GM23338 (cell line): ENCODE results near the gene THSD7A. TPM values are rescaled to one million over a fixed set of nuclear protein-coding genes. Genes with fewer than 3 reads are reported as not detected.

Experiments used
- ATAC-seq: fragments of 200-7000 bp; cut with Tn5 transposase; 3 replicates; pipeline ENCODE4 v1.9.1; 2020
- DNase-seq: peaks from one replicate; pipeline ENCODE4 v3.0.0-alpha.2; 2015; ENCODE audit warnings: low spot score
- H2AFZ ChIP-seq: fragments of 200-600 bp; sonication (generic); 2 replicates; pipeline ENCODE4 v1.8.0; 2016; ENCODE audit warnings: antibody characterized with exemption, mild to moderate bottlenecking, moderate library complexity
- H3F3A ChIP-seq: fragments of 200-600 bp; sonication (generic); replicated peaks from 2 replicates; pipeline ENCODE4 v1.8.0; 2017; ENCODE audit warnings: antibody characterized with exemption, mixed run types, low read depth
- H3K27ac ChIP-seq: fragments of 200-600 bp; sonication (generic); 2 replicates; pipeline ENCODE4 v1.6.1; 2016; ENCODE audit warnings: low read depth
- H3K27me3 ChIP-seq: fragments of 200-600 bp; sonication (generic); 2 replicates; pipeline ENCODE4 v1.8.0; 2016; ENCODE audit warnings: mild to moderate bottlenecking, mixed run types, moderate library complexity; ENCODE audit not compliant: insufficient read depth
- H3K36me3 ChIP-seq: fragments of 200-600 bp; sonication (generic); 2 replicates; pipeline ENCODE4 v1.8.0; 2016; ENCODE audit warnings: mild to moderate bottlenecking; ENCODE audit not compliant: insufficient read depth
- H3K4me1 ChIP-seq: fragments of 200-600 bp; sonication (generic); 2 replicates; pipeline ENCODE4 v1.8.0; 2016; ENCODE audit warnings: mild to moderate bottlenecking, moderate library complexity; ENCODE audit not compliant: insufficient read depth
- H3K4me2 ChIP-seq: fragments of 200-600 bp; sonication (generic); 2 replicates; pipeline ENCODE4 v1.7.1; 2017; ENCODE audit warnings: mixed run types
- H3K4me3 ChIP-seq: fragments of 200-600 bp; sonication (generic); 2 replicates; pipeline ENCODE4 v1.6.1; 2016; ENCODE audit warnings: mixed run types
- H3K79me2 ChIP-seq: fragments of 200-600 bp; sonication (generic); replicated peaks from 2 replicates; pipeline ENCODE4 v1.8.0; 2017; ENCODE audit warnings: mild to moderate bottlenecking; ENCODE audit not compliant: insufficient read depth
- H3K9me2 ChIP-seq: fragments of 200-600 bp; sonication (generic); 2 replicates; pipeline ENCODE4 v1.8.0; 2017; ENCODE audit not compliant: insufficient read depth
- H4K20me1 ChIP-seq: fragments of 200-600 bp; sonication (generic); replicated peaks from 2 replicates; pipeline ENCODE4 v1.8.0; 2017; ENCODE audit warnings: mild to moderate bottlenecking; ENCODE audit not compliant: insufficient read depth
- H3K27ac Mint-ChIP-seq: 2 replicates; pipeline ENCODE4 v1.8.0; 2020; ENCODE audit warnings: inconsistent platforms, mild to moderate bottlenecking, moderate library complexity, mixed read lengths
- H3K27me3 Mint-ChIP-seq: 3 replicates; pipeline ENCODE4 v1.8.0; 2022; ENCODE audit warnings: low read depth, mild to moderate bottlenecking, moderate library complexity, mixed read lengths, inconsistent platforms; ENCODE audit not compliant: insufficient read depth, poor library complexity
- H3K36me3 Mint-ChIP-seq: 3 replicates; pipeline ENCODE4 v1.8.0; 2021; ENCODE audit warnings: low read depth, mild to moderate bottlenecking, inconsistent platforms, moderate library complexity, mixed read lengths
- H3K4me1 Mint-ChIP-seq: 3 replicates; pipeline ENCODE4 v1.8.0; 2020; ENCODE audit warnings: mild to moderate bottlenecking, inconsistent platforms, mixed read lengths
- H3K4me3 Mint-ChIP-seq: 3 replicates; pipeline ENCODE4 v1.8.0; 2021; ENCODE audit warnings: moderate library complexity, mild to moderate bottlenecking, inconsistent platforms, mixed read lengths
- H3K9me3 Mint-ChIP-seq: 3 replicates; pipeline ENCODE4 v1.8.0; 2020; ENCODE audit warnings: moderate library complexity, mild to moderate bottlenecking, inconsistent platforms, mixed read lengths
- CREB1 ChIP-seq: fragments of 250-450 bp; sonication (Bioruptor Pico); IDR thresholded peaks from 2 replicates; pipeline ENCODE4 v1.5.0; 2020; ENCODE audit warnings: low read depth, mild to moderate bottlenecking, moderate library complexity
- CTCF ChIP-seq, 2 experiments: fragments of 200-600 bp in 1 of 2; sonication (generic) in 1 of 2; conservative IDR thresholded peaks; 2 replicates each; pipeline versions ENCODE4 v1.5.1 to v1.6.1; 2016 to 2017; ENCODE audit warnings: antibody characterized with exemption in 2 of 2, low read depth in 2 of 2, mild to moderate bottlenecking in 2 of 2, moderate library complexity in 1 of 2
- EZH2 ChIP-seq: fragments of 200-600 bp; sonication (generic); IDR thresholded peaks from one replicate; pipeline ENCODE4 v1.8.0; 2017; ENCODE audit warnings: antibody characterized with exemption, mild to moderate bottlenecking, low read depth; ENCODE audit not compliant: unreplicated experiment
- JUNB ChIP-seq: IDR thresholded peaks from one replicate; pipeline ENCODE4 v1.6.1; 2016; ENCODE audit warnings: antibody characterized with exemption; ENCODE audit not compliant: unreplicated experiment
- NANOG ChIP-seq: IDR thresholded peaks from 2 replicates; pipeline ENCODE4 v1.6.1; 2016; ENCODE audit warnings: antibody characterized with exemption, borderline replicate concordance
- POLR2AphosphoS5 ChIP-seq: IDR thresholded peaks from 2 replicates; pipeline ENCODE4 v1.6.1; 2016; ENCODE audit warnings: antibody characterized with exemption, low read depth
- REST ChIP-seq: IDR thresholded peaks from one replicate; pipeline ENCODE4 v1.6.1; 2018; ENCODE audit warnings: antibody characterized with exemption; ENCODE audit not compliant: unreplicated experiment
- STAT1 ChIP-seq: IDR thresholded peaks from one replicate; pipeline ENCODE4 v1.6.1; 2016; ENCODE audit warnings: antibody characterized with exemption; ENCODE audit not compliant: unreplicated experiment
- ZNF114 ChIP-seq: fragments of 250-450 bp; sonication (Bioruptor Pico); IDR thresholded peaks from 2 replicates; pipeline ENCODE4 v1.5.0; 2020; ENCODE audit warnings: mild to moderate bottlenecking, moderate library complexity
- ZNF331 ChIP-seq: fragments of 250-450 bp; sonication (Bioruptor Pico); IDR thresholded peaks from 2 replicates; pipeline ENCODE4 v1.5.0; 2020; ENCODE audit warnings: low read depth, mild to moderate bottlenecking, moderate library complexity
- ZNF462 ChIP-seq: fragments of 250-450 bp; sonication (Bioruptor Pico); IDR thresholded peaks from 2 replicates; pipeline ENCODE4 v1.5.0; 2020; ENCODE audit warnings: mild to moderate bottlenecking, moderate library complexity
- polyA plus RNA-seq: library from polyadenylated mRNA; unstranded; fragments of >200 nt; fragmentation: Nextera tagmentation; extraction: Ambion mirVana; gene quantifications from 2 replicates; pipeline ENCODE4 v1.2.1, GENCODE V29; 2016
- total RNA-seq: library from RNA; depleted of rRNA; stranded (reverse); fragments of >200 nt; shearing (Covaris generic); gene quantifications from 2 replicates; pipeline ENCODE4 v1.2.3, GENCODE V29; 2014

Gene THSD7A
- total and polyA plus RNA-seq, 2 experiments from 2014 or later: 1.3 to 2.1 TPM

- TF ChIP-seq REST (no peak), ZNF114 (CRISPR knock-in tag) (no peak)
Measured at GRCh38 chr7:11587048-11587447, 244.9 kb downstream of the THSD7A start (continued).

- H3K27me3 Mint-ChIP-seq: no peaks in the 10 kb centered on the region
- no peak for TF ChIP-seq ZNF114 (CRISPR knock-in tag)
- no peak for TF ChIP-seq CTCF (conservative IDR thresholded peaks at IDR 0.05; ENCODE audit: low read depth in 2 of 2)
- TF ChIP-seq POLR2AphosphoS5: no peak
- no peak for TF ChIP-seq CREB1 (CRISPR knock-in tag)
- TF ChIP-seq ZNF331: no peak
- TF ChIP-seq JUNB: no peak
- TF ChIP-seq ZNF462 (CRISPR knock-in tag): no peak
- no peak for TF ChIP-seq EZH2
- TF ChIP-seq NANOG: no peak
- no peak for TF ChIP-seq STAT1
Measured at GRCh38 chr7:11584406-11585031, 247.5 kb downstream of the THSD7A start.

More at GRCh38 chr7:11584406-11585031, 247.5 kb downstream of the THSD7A start:
- Histone ChIP-seq H3K79me2 (no peaks in the 10 kb centered on the region), H2AFZ (no peak overlapping the region), H3K9me2 (no peaks in the 10 kb centered on the region), H3K4me2 (no peak overlapping the region), H3K4me1 (no peaks in the 10 kb centered on the region), H3K27ac (no peak overlapping the region), H3K27me3 (no peaks in the 10 kb centered on the region), H3F3A (no peaks in the 10 kb centered on the region), H3K4me3 (no peak overlapping the region), H3K36me3 (no peaks in the 10 kb centered on the region; the same call in 1 of the 2 replicates), H4K20me1 (no peaks in the 10 kb centered on the region)
- no peak overlapping the region for H3K4me3 Mint-ChIP-seq
- DNase-seq (no peak), ATAC-seq (no peak)
- H3K4me1 Mint-ChIP-seq: peaks cover 2% of the 10 kb centered on the region; the same call in 2 of the 3 replicates
- no peaks in the 10 kb centered on the region for H3K36me3 Mint-ChIP-seq
- no peak overlapping the region for H3K27ac Mint-ChIP-seq
- no peaks in the 10 kb centered on the region for H3K9me3 Mint-ChIP-seq
